C4-2B (cell line): ENCODE results near the gene ZFR2.

Experiments
- H3K27ac ChIP-seq: fragments of 450-650 bp; 2 replicates; pipeline ENCODE4 v1.5.1; 2017
- ZFX ChIP-seq: fragments of 450-650 bp; IDR thresholded peaks from 2 replicates; pipeline ENCODE4 v1.6.1; 2017
- TF ChIP-seq, protein P1 (sequence below): fragments of 450-650 bp; conservative IDR thresholded peaks from 2 replicates; pipeline ENCODE4 v1.5.1; 2017; ENCODE audit warnings: mild to moderate bottlenecking

The ZFR2 gene

DNA sequence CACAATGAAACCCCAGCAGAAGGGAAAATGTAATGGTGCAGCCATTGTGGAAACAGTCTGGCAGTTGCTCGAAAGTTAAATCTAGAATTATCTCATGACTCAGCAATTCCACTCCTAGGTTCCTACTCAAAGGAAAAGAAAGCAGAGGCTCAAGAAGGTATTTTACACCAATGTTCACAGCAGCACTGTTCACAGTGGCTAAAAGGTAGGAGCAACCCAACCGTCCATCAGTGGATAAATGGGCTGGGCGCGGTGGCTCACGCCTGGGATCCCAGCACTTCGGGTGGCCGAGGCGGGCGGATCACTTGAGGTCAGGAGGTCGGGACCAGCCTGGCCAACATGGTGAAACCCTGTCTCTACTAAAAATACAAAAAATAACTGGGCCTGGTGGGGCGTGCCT lies 25.9 kb downstream of the ZFR2 start:
- TF ChIP-seq, protein P1, sequence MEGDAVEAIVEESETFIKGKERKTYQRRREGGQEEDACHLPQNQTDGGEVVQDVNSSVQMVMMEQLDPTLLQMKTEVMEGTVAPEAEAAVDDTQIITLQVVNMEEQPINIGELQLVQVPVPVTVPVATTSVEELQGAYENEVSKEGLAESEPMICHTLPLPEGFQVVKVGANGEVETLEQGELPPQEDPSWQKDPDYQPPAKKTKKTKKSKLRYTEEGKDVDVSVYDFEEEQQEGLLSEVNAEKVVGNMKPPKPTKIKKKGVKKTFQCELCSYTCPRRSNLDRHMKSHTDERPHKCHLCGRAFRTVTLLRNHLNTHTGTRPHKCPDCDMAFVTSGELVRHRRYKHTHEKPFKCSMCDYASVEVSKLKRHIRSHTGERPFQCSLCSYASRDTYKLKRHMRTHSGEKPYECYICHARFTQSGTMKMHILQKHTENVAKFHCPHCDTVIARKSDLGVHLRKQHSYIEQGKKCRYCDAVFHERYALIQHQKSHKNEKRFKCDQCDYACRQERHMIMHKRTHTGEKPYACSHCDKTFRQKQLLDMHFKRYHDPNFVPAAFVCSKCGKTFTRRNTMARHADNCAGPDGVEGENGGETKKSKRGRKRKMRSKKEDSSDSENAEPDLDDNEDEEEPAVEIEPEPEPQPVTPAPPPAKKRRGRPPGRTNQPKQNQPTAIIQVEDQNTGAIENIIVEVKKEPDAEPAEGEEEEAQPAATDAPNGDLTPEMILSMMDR = no peak
- no peak for TF ChIP-seq ZFX
- no peak overlapping the region for H3K27ac ChIP-seq

DNA sequence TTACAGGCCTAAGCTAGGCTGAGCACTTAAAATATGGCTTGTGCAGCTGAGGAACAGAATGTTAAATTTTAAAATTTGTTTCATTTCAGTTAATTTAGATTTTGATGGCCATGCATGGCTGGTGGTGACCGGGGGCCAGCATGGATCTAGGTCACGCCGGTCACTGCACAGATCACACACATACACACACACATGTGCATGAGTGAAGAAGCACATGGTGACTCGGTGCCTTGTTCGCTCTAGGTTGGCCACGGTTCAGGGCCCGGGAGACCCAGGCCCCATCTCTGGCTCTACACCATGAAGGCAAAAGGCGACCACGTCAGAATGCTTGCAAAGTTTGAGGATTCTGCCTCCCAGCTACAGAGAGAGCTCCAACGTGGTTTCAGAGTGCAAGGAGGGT lies 28.0 kb downstream of the ZFR2 start:
- H3K27ac ChIP-seq = no peak overlapping the region
- TF ChIP-seq, protein P1 = no peak
- TF ChIP-seq ZFX = no peak

GRCh38 chr19:3839941-3840340 lies 28.9 kb downstream of the ZFR2 start:
- H3K27ac ChIP-seq = no peak overlapping the region

DNA sequence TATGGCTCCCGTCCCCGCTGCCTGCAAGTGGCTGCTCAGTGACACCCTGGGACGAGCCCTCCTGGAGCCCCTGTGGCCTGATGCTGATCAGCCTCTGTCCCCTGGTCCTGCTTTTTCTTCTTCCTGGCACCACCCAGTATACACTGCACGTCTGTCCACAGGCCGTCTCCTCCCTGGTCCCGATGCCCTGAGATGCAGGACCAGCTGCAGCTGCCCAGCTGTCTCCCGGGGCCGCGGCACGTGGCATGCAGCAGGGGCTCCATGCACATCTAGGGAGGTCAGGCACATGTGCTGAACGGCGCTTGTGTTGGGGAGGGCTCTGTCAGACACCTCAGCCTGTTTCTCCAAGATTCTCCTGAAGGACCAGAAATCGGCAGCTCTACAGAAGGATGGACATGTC lies 30.2 kb downstream of the ZFR2 start:
- H3K27ac ChIP-seq = no peak overlapping the region
- TF ChIP-seq ZFX = no peak

More at GRCh38 chr19:3839941-3840340, 28.9 kb downstream of the ZFR2 start:
- TF ChIP-seq, protein P1 = no peak
- no peak for TF ChIP-seq ZFX

DNA sequence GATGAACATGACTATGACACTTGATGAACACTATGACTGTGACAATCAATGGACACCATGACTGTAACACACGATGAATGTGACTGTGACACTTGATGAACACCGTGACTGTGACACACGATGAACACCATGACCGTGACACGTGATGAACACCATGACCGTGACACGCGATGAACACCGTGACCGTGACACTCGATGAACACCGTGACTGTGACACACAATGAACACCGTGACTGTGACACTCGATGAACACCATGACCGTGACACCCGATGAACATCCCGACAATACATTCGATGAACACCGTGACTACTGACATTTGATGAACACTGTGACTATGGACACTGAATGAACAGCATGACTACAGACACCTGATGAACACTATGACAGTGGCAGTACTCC lies 30.9 kb downstream of the ZFR2 start:
- TF ChIP-seq ZFX = no peak
- TF ChIP-seq, protein P1 = no peak
- H3K27ac ChIP-seq = no peak overlapping the region

- H3K27ac ChIP-seq = no peak overlapping the region
- TF ChIP-seq, protein P1 = no peak
- no peak for TF ChIP-seq ZFX
These were observed 31.5 kb downstream of the ZFR2 start for GRCh38 chr19:3837332-3837731.

GRCh38 chr19:3836887-3837286 lies 32.0 kb downstream of the ZFR2 start:
- no peak overlapping the region for H3K27ac ChIP-seq
- no peak for TF ChIP-seq ZFX

DNA sequence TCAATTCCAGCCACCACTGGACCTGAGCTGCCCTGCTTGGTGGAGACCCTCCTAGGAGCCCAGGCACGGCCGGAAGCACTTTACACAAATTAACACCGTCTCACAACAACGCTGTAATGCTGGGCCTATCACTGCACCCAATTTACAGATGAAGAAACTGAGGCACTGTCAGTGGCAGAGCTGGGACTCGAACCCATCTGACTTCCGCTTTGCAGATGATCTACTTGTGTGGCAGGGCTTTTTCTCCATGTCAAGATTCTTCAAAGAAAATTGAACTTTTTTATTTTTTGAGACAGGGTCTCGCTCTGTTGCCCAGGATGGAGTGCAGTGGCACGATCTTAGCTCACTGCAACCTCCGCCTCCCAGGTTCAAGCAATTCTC lies 33.8 kb downstream of the ZFR2 start:
- no peak overlapping the region for H3K27ac ChIP-seq
- no peak for TF ChIP-seq ZFX
- TF ChIP-seq, protein P1 = no peak
